Subcutaneous abdominal adipose tissue (tissue), 5 donors: ENCODE results near the gene NCL.

Source experiments
- H3K27ac ChIP-seq: one replicate; pipeline ENCODE4 v1.7.0; 2013; ENCODE audit warnings: low read depth, mild to moderate bottlenecking, inconsistent platforms, low read length, moderate library complexity
- H3K27me3 ChIP-seq, 5 donors: one replicate each; pipeline ENCODE4 v1.7.0; 2013; ENCODE audit warnings: low read length in 5 of 5, inconsistent platforms in 1 of 5; ENCODE audit not compliant: control insufficient read depth in 5 of 5, insufficient read depth in 4 of 5
- H3K36me3 ChIP-seq, 5 donors: one replicate each; pipeline ENCODE4 v1.7.0; 2013; ENCODE audit warnings: low read length in 5 of 5; ENCODE audit not compliant: control insufficient read depth in 5 of 5, insufficient read depth in 5 of 5
- H3K4me1 ChIP-seq, 5 donors: one replicate each; pipeline ENCODE4 v1.7.0; 2013; ENCODE audit warnings: low read length in 5 of 5, mild to moderate bottlenecking in 3 of 5, moderate library complexity in 1 of 5; ENCODE audit not compliant: control insufficient read depth in 5 of 5, insufficient read depth in 5 of 5
- H3K4me3 ChIP-seq, 5 donors: one replicate each; pipeline ENCODE4 v1.7.0; 2013; ENCODE audit warnings: low read length in 5 of 5, low read depth in 1 of 5
- H3K9ac ChIP-seq, 5 donors: one replicate each; pipeline ENCODE4 v1.7.0; 2013; ENCODE audit warnings: low read length in 5 of 5, mild to moderate bottlenecking in 4 of 5, moderate library complexity in 3 of 5
- H3K9me3 ChIP-seq, 5 donors: one replicate each; pipeline ENCODE4 v1.7.0; 2013; ENCODE audit warnings: low read length in 5 of 5; ENCODE audit not compliant: control insufficient read depth in 5 of 5
- donor health status: healthy.
- donor health status: healthy.
- donor health status: healthy.
- donor health status: healthy.
- donor health status: healthy.

NCL gene, protein sequence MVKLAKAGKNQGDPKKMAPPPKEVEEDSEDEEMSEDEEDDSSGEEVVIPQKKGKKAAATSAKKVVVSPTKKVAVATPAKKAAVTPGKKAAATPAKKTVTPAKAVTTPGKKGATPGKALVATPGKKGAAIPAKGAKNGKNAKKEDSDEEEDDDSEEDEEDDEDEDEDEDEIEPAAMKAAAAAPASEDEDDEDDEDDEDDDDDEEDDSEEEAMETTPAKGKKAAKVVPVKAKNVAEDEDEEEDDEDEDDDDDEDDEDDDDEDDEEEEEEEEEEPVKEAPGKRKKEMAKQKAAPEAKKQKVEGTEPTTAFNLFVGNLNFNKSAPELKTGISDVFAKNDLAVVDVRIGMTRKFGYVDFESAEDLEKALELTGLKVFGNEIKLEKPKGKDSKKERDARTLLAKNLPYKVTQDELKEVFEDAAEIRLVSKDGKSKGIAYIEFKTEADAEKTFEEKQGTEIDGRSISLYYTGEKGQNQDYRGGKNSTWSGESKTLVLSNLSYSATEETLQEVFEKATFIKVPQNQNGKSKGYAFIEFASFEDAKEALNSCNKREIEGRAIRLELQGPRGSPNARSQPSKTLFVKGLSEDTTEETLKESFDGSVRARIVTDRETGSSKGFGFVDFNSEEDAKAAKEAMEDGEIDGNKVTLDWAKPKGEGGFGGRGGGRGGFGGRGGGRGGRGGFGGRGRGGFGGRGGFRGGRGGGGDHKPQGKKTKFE

DNA sequence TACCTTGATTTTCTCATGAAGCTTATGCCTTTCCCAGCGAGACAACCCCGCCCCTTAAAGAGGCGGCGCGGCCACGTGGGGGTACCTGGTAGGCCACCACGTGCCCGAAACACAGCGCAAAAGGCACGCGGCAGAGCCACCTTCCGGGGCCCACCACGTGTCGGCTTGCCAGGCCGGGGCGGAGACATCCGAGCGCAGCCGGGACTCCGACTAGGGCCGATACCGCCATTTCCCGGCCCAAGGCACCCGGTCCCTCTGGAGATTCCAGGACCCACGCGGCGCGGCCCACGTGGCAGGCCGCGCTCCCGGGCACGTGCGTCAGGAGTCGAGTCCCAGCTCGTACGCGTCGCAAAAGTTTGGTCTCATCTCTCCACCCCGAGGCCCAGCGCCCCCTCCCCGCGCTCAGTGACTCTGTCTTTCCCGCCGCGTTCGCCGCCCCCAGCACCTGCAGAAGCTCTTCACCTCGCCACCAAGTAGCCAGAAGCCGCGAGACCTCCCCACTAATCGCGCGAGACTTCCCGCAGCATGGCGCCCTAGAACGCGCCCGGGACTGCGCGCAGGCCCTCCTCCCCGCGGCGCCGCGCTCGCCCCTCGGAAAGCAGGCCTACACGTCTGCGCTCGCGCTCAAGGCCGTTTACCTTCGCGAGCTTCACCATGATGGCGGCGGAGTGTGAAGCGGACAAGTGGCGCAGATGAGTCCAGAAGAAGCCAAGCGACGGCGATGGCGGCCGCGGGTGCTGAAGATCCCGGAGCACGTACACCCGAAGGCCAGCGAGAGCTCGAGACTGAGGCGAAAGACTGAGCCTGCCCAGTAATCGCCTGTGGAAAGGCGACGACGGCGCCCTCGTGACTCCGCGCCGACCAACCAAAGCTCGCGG is at the start of gene NCL:
TSS of gene NCL (minus strand) at position 787 of the 878 bp plus-strand sequence. CDS start at position 656, 131 bp downstream.
- no peaks in the 10 kb centered on the region for H3K27me3 ChIP-seq
- peaks cover 9 to 38% (median 30%) of the 10 kb centered on the region in 5 donors for H3K4me1 ChIP-seq
- H3K27ac ChIP-seq, result peak within 1 kb of the TSS; percentile 95
- H3K9ac ChIP-seq, result peak within 1 kb of the TSS; percentile 63 to 94 (median 91)
- H3K9me3 ChIP-seq, result no peaks in the 10 kb centered on the region
- peak within 1 kb of the TSS; percentile 71 to 97 (median 92) for H3K4me3 ChIP-seq
- peaks cover 31 to 39% (median 39%) of the 10 kb centered on the region in 5 donors for H3K36me3 ChIP-seq

DNA sequence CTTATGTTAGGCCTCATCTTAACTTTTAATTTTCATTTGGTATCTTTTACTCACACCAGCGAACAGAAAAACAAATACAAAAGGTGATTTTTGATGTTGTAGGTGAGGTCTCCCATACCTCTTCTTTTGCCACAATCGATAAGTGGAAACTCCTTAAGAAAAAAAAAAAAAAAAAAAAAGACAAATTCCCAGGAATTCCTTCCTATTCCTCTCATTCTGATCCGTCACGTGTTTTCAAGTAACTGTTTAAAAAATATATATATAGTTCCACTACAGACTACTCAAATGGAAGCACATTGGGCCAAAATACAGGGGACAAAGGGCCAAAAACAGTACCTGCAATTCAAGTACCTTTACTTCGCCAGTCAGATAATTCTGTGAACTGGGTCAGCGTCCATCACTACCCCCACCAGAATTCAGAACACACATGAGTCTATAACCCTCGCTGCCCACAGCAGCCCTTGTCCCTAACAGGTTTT is 49.5 kb upstream of the NCL start:
- H3K36me3 ChIP-seq, result no peaks in the 10 kb centered on the region
- peak overlapping the region; percentile 80 for H3K27ac ChIP-seq
- H3K27me3 ChIP-seq, result no peaks in the 10 kb centered on the region
- peak overlapping the region; percentile 73 to 90 (median 86) for H3K4me3 ChIP-seq
- H3K9ac ChIP-seq, result peak overlapping the region in 4 of 5 donors; percentile 72 to 79 (median 78)
- H3K4me1 ChIP-seq, result peaks cover 0 to 29% (median 26%) of the 10 kb centered on the region in 5 donors
- H3K9me3 ChIP-seq, result no peaks in the 10 kb centered on the region

DNA sequence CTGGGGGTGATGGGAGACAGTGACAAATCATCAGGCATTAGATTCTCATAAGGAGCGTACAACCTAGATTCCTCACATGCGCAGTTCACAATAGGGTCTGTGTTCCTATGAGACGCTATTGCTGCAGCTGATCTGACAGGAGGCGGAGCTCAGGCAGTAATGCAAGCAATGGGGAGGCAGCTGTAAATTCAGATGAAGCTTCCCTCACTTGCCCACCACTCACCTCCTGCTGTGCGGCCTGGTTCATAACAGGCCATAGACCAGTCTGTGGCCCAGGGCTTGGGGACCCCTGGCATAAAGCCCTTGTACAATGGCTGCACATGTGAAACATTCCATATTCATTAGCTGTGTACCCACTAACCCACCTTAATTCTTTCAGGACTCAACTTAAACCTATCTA is 47.9 kb upstream of the NCL start:
- no peak overlapping the region for H3K27ac ChIP-seq
- H3K9ac ChIP-seq, result no peak overlapping the region
- no peaks in the 10 kb centered on the region for H3K27me3 ChIP-seq
- H3K36me3 ChIP-seq, result no peaks in the 10 kb centered on the region
- peaks cover 0 to 29% (median 26%) of the 10 kb centered on the region in 5 donors for H3K4me1 ChIP-seq
- H3K9me3 ChIP-seq, result no peaks in the 10 kb centered on the region
- H3K4me3 ChIP-seq, result no peak overlapping the region

DNA sequence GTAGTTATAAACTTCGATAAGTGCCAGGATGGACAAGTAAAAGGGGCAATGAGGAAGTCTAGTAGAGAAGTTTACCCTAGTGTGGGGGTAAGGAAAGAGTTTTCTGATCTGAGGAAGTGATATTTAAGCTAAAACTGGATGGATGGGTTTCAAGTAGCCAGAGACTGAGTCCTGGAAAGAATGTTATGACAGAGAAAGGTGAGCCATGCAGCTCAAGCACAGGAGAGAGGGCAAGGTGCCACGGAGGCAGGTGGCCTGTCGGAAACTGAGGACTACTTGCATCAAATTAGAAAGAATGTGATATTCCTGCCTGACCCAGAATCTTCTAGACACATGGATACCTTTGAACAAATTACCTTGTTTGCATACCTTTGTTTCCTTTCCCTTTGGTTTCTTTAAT is 39.5 kb upstream of the NCL start:
- Histone ChIP-seq H3K36me3 (peaks cover 0 to 4% (median 0%) of the 10 kb centered on the region in 5 donors), H3K27me3 (no peaks in the 10 kb centered on the region), H3K9me3 (no peaks in the 10 kb centered on the region), H3K27ac (no peak overlapping the region), H3K4me3 (no peak overlapping the region), H3K4me1 (peaks cover 0 to 6% (median 0%) of the 10 kb centered on the region in 5 donors), H3K9ac (no peak overlapping the region)

DNA sequence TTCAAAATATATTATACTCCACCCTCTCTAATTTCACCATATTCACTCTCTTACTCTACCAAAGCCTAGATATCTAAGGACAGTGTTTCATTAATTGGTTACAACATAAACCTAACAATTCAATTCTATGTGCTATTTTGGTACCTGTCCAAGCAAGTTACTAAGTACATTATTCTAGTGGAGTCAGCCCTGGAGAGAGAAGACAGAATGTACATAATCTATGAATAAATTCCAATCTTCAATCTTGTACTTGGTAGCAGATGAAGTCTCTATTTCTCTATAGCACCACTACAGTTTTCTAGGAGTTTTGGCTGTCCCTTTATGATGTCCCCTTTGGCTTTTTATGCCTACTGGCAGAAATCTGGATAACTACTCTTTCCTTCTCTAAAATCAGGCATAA is 38.3 kb upstream of the NCL start:
- H3K4me3 ChIP-seq, result no peak overlapping the region
- no peak overlapping the region for H3K9ac ChIP-seq
- H3K27ac ChIP-seq, result no peak overlapping the region
- H3K4me1 ChIP-seq, result peaks cover 0 to 6% (median 0%) of the 10 kb centered on the region in 5 donors
- no peaks in the 10 kb centered on the region for H3K27me3 ChIP-seq
- H3K9me3 ChIP-seq, result no peaks in the 10 kb centered on the region
- H3K36me3 ChIP-seq, result peaks cover 0 to 4% (median 0%) of the 10 kb centered on the region in 5 donors

DNA sequence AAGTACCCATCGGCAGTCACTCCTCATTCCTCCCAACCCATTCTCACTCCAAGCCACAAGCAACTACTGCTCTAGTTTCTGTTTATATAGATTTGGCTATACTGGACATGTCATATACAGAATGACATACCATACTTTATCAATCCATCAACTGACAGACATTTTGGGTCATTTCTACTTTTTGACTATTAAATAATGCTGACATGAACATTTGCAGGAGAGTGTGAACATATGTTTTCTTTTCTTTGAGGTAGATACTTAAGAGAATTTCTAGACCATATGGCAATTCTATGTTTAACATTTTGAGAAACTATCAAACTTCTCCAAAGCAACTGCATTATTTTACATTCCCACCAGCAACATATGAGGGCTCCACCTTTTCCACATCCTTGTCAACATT is 33.4 kb upstream of the NCL start:
- H3K9me3 ChIP-seq, result no peaks in the 10 kb centered on the region

DNA sequence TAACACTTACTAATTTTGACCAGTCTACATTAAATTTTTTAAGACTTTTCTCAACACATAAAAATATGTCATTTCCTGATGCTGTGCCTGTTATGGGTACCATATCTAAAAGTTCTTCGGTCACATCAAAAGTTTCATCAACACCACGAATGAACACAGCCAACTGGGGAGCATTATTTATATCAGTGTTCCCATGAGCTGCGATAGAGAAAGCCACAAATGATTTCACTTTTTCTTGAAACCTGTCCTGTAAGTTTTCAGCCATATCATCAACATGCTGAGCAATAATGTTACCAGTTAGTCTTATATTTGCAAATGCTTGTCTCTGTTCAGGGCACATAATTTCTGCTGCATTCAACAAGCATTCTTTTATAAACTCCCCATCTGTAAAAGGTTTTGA is 30.4 kb upstream of the NCL start:
- Histone ChIP-seq H3K4me3 (no peak overlapping the region), H3K27me3 (no peaks in the 10 kb centered on the region), H3K9ac (no peak overlapping the region), H3K4me1 (no peaks in the 10 kb centered on the region), H3K27ac (no peak overlapping the region), H3K36me3 (no peaks in the 10 kb centered on the region), H3K9me3 (no peaks in the 10 kb centered on the region)

More for the DNA sequence above, 33.4 kb upstream of the NCL start:
- H3K27ac ChIP-seq, result no peak overlapping the region
- no peaks in the 10 kb centered on the region for H3K27me3 ChIP-seq
- no peaks in the 10 kb centered on the region for H3K4me1 ChIP-seq
- H3K4me3 ChIP-seq, result no peak overlapping the region
- no peak overlapping the region for H3K9ac ChIP-seq
- no peaks in the 10 kb centered on the region for H3K36me3 ChIP-seq

DNA sequence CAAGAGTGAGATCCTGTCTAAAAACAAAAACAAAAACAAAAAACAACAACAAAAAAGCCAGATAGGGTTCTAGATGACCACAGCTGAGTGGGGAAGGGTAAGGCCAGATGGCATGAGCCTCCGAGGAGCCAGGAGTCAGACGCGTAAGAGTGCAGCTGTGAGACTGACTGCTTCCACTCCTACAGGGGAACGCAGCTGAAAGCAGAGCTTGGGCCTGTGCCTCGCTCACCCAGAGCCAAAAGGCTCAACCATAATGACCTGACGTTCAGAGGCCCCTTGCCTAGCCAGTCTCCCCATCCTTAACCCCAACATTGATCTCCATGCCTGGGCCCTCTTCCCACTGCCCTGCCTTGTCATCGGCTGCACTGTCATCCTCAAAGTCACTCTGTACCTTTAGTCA is 26.5 kb upstream of the NCL start:
- no peak overlapping the region for H3K9ac ChIP-seq
- no peaks in the 10 kb centered on the region for H3K9me3 ChIP-seq
- no peaks in the 10 kb centered on the region for H3K27me3 ChIP-seq
- H3K4me3 ChIP-seq, result no peak overlapping the region
- no peaks in the 10 kb centered on the region for H3K4me1 ChIP-seq
- H3K36me3 ChIP-seq, result no peaks in the 10 kb centered on the region
- no peak overlapping the region for H3K27ac ChIP-seq

DNA sequence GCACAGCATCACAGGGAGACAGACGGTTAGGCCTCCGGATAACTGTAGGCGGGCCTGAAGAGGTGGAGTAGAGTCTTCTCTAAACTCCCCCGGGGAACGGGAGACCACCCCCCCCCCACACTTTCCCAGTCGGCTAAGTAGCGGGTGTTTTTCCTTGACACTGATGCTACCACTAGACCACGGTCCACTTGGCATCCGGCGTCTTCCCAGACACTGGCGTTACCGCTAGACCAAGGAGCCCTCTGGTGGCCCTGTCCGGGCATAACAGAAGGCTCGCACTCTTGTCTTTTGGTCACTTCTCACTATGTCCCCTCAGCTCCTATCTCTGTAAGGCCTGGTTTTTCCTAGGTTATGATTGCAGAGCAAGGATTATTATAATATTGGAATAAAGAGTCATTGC is 25.7 kb upstream of the NCL start:
- Histone ChIP-seq H3K9me3 (no peaks in the 10 kb centered on the region), H3K4me1 (no peaks in the 10 kb centered on the region), H3K9ac (no peak overlapping the region), H3K27ac (no peak overlapping the region), H3K27me3 (no peaks in the 10 kb centered on the region), H3K4me3 (no peak overlapping the region), H3K36me3 (no peaks in the 10 kb centered on the region)
